ENCODE measurements around the gene ARNT2.

GRCh38 chr15:80525853-80526252 is 121.7 kb downstream of the ARNT2 start:
- TF ChIP-seq CTCF (IDR thresholded peaks at IDR 0.05; ENCODE audit: poor library complexity) (no peak), EZH2 (IDR thresholded peaks at IDR 0.05; ENCODE audit: borderline replicate concordance) (no peak)

Measured in hepatocyte (in vitro differentiated cells).